HG02678 (cell line): ENCODE measurements around the gene DCTN4.
A peak's percentile ranks its signal among the peaks of the same experiment; 100 is the strongest.
"Not testable (repeated sequence)": the region's sequence is repeated elsewhere in the genome, so short reads cannot be mapped to it uniquely, and the experiment has no call there.

Source experiments
- ATAC-seq: cut with Tn5 transposase; IDR thresholded peaks from one replicate; pipeline ENCODE4 v1.9.1; 2021; ENCODE audit warnings: mild to moderate bottlenecking, moderate library complexity; ENCODE audit not compliant: unreplicated experiment

Gene DCTN4

DNA sequence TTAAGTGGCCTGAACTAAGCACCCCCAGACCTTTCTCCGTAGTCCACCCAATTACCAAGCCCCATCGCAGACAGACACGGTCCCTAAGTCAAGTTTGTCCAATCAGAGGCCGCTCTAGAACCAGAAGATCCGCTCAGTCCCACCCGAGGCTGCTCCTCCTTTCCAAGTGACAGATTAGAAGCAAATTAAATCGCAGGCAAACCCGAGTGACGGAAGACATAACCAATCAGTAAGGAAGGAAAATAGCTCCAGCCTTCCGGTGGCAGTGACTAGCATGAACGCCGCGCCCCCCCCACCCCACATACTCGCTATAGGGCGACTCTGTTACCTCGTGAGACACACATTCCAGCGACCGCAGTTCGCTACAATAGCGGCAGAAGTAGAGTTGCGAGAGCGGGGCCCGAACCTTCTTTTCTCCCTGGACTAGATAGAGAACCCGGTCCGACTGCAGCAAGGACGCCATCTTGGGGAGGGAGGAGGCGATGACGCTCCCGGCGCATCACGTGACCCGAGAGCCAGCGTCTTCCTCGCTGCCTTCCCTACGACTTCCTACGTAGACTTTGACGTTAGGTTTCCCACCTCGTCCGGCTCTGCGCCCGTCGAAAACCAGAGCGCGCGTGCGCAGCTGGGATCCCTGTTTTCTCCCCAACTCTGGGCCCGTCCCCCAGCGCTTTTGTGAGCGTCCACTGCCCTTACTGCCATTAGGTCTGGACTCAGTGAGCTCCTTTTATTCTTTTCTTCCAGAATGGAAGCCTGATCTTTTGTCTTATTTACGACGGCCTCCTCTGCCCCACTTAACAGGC, at the start of gene DCTN4:
DCTN4 (minus strand) TSS at position 487 of the 803 bp plus-strand sequence; CDS start at position 463, 24 bp downstream.
- ATAC-seq: peak; percentile 96

DNA sequence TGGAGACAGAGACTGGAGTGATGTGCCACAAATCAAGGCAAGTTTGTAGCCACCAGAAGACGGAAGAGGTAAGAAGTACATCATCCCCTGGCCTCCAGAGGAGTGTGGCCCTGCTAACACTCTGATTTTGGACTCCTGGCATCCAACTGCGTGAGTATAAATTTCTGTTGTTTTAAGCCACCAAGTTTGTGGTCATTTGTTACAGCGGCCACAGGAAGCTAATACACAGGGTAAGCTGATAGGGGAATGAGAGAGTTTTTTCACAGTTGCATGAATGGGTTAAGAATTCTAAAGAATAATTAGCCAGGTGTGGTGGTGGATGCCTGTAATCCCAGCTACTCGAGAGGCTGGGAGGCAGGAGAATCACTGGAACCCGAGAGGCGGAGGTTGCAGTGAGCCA, 45.6 kb upstream of the DCTN4 start:
- ATAC-seq: no peak

DNA sequence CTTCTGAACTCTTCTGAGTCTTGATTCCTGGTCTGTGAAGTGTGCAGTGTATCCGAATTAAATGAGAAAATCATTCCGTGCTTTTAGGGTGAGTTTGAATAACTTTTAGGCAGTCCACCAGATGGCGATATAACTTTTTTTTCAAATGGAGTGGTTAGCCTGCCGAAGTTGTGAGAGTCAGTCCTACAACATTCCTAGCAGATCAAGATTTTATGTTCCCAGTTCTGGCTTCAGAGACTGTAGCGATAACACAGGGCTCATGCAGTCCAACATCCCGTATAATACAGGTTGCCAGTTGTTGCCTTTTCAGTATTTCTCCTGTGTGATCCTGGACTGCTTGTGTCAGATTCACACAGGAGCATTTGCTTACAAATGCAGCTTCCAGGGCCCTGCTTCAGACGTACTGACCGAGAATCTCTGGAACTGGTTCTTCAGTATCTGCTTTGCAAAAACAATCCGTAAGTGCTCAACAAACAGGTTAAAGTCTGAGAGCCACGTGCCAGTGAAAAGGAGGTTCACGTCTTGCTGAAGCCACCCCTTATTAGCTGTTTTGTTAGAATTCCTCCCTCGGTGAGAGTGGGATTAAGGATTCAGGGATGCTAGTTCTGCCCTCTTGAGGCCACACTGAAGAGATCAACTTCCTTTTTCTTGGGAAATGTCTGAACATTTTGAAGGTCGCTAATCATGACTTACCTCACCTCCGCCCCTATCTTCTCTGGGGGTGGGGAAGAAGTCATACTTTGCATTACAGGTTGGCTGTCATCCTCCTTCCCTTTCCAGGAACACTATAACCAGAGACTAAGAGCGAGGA, 42.5 kb upstream of the DCTN4 start:
- no peak for ATAC-seq

DNA sequence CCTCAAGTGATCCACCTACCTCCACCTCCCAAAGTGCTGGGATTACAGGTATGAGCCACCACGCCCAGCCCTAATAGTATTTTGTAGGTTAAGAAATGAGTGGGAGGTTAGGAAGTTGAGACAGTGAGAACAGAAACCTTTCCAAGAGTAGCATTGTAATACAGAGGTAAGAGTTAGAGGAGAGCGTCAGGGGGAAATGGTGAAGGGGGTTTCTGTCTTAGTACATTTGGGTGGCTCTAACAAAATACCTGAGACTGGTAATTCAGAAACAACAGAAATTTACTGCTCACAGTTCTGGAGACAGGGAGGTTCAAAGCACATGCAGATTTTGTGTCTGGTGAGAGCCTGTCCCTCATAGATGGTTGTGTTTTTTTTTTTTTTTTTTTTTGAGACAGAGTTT, 38.6 kb upstream of the DCTN4 start:
- no peak for ATAC-seq

DNA sequence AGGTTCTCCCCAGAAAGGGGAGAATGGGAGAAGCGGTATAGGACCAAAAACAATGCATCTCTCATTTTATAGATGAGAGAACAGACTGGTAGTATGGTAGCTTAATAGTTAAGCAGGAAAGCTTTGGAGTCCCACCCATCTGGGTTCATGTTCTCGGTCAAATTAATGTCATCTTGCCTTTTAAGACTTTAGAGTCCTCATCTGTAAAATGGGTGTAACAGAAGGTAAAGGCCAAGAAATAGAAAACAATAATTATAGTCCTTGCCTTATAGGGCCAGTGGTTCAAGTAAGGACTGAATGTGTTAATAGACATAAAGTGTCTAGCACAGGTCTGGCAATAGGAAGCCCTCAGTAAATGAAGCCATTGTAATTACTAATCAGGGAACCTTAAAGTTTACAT, 36.1 kb upstream of the DCTN4 start:
- ATAC-seq: no peak

DNA sequence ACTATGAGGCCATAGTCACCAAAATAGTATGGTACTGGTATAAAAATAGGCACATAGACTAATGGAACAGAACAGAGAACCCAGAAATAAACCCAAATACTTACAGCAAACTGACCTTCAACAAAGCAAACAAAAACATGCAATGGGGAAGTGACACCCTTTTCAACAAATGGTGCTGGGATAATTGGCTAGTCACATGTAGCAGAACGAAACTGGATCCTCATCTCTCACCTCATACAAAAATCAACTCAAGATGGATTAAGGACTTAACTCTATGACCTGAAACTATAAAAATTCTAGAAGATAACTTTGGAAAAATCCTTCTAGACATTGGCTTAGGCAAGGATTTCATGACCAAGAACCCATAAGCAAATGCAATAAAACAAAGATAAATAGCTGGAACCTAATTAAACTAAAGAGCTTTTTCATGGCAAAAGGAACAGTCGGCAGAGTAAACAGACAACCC, 34.6 kb upstream of the DCTN4 start:
- ATAC-seq: not testable (repeated sequence)

DNA sequence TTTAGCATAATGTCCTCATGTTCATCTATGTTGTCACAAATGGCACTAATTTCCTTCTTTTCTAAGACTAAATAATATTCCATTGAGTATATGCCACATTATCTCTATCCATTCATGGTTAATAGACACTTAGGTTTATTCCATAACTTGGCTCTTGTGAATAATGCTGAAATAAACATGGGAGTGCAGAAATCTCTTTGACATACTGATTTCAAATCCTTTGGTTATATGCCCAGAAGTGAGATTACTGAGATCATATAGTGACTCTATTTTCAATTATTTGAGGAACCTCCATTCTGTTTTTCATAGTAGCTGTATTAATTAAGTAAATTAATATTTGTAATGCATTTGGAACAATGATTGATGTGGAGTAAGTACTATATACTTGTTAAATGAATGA, 32.7 kb upstream of the DCTN4 start:
- no peak for ATAC-seq

DNA sequence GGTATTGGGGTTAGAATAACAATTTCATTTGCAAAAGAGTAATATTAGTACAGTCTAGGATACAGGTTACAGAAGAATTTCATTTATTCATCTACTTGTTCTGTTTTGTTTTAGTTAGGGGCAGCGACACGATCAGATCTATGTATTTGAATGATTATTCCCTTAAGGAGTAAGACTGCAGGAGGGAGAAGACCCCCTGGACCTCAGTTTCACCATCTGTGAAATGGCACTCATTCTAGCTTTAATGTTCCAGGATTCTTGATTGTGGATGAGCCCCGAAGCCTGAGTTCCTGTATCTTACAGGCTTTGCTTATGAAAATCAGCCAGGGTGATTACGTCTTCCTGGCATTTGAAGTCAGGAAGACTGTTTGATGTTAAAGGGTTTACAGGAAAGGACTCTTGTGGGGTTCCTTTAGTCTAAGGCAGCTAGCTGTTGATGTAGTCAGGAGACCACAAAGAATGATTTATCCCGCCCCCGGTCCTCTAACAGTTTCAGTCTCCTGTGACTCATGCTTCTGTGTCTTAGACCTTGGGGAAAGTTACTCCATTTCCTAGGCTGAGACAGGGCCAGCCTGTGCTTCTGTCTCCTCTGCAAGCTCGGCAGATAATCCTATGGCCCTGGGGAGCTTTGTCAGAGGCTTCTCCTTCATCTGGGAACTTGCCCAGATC, 31.3 kb upstream of the DCTN4 start:
- ATAC-seq: peak; percentile 97

DNA sequence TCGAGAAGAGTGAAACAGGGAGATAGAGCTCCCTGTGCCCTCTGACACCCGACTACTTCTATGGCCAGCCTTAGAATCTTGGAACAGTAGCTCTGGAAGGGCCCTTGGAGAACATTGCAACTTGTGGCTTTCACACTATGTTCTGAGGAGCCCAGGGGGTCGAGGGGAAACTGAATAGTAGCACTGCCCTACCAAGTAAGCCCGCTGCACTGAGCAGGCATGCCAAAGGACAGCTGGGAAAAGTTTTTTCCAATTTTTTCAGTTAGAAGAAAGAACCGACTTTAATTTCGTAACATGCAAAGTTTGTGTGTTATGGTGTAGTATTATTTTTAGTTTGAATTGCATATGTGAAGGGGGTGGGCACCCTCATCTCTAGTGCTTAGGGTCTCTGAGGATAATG, 30.6 kb upstream of the DCTN4 start:
- ATAC-seq: no peak

DNA sequence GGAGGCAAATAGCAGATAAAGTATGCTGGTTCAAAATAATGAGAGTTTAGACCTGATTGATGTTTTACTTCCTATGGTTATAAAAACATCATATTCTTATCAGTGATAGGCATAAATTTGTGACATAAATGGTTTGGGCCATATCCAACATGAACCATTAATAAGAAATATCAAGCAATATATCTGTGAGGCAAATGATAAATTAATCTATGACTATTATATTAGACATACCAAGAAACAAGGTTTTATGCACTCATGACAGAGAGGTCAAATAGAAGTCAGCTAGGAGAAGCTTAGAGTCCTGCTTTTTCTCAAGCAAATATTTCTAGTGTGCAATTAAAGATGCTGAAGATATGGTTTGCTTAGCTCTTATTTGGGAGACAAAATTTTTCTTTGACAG, 30.2 kb upstream of the DCTN4 start:
- no peak for ATAC-seq

DNA sequence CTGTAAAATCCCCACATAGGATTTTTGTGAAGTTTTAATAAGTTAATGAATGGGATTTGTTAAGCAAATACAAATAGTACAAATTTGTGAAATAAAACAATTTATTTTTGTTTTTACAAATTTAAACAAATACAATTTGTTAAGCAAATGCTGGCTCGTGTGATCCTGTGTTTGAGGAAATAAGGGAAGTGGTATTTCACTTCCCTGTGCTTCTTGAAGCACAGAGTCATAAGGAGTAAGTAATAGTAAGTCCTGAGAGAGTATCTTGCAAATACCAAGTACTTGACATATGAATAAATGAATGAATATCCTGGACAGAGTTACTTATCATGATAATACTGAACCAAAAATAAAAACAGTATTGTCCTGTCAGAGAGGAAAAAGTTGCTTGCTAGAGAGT, 28.8 kb upstream of the DCTN4 start:
- no peak for ATAC-seq

DNA sequence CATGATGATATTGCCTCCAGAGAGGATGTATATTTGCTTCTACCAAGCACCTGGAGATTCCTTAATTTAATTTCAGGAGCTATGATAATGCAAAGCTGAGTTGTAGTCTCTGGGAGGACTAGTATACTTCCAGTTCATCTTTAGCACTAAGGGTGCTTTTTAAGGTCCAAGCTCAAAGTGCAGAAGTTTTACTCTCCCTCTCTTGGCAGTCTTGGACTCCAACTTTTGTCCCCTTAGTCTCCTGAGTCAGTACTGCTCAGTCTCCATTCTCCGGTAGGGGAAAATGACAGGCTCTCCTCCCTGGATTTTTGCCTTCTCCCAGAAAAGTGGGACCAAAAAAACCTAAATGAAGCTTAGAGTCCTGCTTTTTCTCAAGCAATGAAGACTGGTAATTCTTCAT, 28.1 kb upstream of the DCTN4 start:
- no peak for ATAC-seq

DNA sequence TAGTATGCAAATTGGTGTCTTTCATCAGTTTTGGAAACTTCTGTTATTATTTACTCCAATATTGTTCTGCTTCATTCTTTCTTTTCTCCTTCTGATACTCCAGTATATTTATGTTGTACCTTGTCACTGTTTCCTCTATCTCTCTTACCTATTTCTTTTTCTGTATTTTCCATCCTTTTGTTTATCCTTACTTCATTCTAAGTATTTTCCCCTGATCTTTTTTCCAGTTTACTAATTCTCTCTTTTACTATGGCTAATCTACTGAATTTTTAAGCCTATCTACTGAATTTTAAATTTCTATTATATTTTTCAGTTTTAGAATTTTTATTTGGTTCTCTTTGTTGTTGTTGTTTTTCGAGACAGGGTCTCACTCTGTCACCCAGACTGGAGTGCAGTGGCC, 27.1 kb upstream of the DCTN4 start:
- ATAC-seq: no peak

DNA sequence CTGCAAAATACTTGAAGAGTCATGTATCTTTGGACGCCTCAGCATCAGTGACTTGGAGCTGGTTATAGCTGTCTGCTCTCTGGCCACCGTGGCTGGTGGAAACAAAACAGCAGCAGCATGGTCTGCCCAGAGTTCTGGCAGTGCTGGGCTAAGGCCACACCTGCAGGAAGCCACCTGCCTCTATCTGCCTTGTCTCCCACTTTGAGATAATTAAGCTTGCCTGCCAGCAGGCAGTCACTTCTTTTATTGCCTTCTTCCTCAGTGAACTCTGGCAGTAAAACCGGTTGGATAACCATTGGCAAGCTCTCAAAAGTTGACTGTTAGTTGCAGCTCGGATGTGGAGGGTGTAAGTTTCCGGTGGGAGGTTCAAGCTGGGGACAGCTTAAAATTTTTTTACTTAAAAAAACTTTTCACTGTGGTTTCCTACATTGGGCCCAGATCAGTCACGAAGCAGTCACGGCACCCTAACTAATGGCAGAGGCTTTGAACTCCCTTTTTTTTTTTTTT, 24.7 kb upstream of the DCTN4 start:
- ATAC-seq: peak; percentile 43

DNA sequence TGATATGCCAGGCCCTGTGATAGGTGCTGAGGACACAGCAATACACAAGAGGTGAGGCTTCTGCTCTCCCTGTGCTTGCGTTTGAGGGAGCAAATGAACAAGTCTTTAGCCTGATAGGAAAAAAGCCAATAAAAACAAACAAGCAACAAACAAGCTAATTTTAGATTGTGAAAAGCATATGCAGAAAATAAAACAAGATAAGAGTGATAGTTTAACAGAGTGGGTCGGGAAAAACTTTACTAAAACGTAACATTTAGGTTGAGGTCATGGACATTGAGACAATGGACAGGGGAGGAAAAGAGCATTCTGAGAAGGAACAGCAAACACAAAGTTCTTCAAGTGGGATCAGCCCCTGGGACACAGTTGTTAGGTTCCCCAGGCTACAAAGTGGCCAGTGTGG, 24.0 kb upstream of the DCTN4 start:
- ATAC-seq: no peak

DNA sequence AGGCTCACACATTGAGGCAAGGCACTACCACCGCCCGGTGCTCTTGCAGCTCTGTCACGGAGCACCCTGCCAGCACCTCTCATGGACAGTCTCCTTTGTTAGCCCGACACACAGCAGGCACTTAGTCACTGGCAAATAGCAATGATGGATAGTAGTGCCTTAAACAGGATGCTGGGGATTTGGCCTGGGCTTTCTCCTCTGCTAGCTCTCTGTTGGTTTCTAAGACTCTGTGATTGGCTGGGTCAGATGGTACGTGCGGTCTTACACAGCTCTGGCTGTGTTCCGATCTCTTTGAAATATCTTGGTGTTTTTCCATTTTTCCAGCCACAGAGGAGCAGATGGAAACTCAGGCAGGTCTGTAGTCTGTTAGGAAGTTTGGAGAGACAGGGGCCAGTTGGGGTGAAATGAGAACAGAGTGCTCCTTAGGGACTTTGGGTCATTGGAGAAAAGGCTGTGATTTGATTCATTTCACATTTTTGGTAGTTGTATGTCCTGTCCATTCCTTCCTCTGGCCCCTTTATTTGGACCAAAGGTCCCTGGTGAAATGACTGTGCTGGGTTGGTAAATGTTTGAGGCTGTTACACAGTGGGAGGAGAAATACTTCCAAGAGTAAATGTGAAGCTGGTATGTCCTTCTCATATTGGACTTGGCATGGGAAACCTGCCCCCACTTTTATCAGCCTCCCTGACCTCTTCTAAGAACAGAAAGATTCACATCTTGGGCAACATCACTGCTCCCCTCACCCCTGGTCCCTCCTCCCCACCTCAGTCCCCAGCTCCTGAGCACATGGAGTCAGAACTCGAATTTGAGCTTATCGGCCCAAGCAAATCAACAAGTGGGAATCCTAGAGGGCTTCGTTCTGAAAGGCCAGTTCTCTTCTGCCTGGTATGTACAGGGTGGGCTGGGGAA, 23.1 kb upstream of the DCTN4 start:
- no peak for ATAC-seq

DNA sequence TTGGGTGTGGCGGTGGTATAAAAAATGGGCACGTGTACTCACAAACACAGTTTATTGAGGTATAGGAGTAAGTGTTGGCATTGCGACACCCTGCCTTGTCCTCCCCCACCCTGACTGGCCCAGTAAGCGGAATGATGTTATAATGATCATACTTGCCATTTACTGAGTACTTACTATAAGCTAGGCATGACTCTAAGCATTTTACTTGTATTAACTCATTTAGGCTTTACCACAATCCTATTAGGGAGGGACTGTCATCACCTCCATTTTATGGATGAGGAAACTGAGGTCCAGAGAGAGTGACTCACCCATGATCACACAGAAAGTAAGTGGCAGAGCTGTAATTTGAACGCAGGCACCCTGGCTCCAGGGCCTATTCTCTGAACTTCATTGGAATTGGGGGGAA, 22.0 kb upstream of the DCTN4 start:
- ATAC-seq: no peak

DNA sequence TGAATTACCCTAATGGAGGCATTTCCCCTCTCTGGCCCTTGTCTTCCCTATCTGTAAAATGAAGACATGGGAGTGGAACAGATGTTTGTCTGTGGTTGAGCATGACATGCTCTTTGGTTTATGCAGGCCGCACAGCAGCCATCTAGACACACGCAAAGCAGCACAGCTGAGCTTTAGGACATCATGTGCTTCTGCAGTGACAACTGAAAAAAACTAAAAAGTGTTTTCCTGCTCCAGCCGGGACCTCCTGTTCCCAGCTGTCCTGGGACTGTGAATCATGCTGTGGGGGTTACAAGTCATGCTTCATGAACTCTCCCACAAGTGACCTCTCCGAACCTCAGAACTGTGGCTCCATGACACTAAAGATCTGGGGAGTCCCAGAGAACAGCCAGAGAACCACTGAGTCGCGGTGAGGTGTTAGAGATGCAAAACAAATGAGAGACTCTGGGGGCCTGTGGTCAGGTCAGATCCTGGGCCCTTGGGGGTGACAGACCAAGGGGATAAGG, 21.4 kb upstream of the DCTN4 start:
- peak; percentile 57 for ATAC-seq

DNA sequence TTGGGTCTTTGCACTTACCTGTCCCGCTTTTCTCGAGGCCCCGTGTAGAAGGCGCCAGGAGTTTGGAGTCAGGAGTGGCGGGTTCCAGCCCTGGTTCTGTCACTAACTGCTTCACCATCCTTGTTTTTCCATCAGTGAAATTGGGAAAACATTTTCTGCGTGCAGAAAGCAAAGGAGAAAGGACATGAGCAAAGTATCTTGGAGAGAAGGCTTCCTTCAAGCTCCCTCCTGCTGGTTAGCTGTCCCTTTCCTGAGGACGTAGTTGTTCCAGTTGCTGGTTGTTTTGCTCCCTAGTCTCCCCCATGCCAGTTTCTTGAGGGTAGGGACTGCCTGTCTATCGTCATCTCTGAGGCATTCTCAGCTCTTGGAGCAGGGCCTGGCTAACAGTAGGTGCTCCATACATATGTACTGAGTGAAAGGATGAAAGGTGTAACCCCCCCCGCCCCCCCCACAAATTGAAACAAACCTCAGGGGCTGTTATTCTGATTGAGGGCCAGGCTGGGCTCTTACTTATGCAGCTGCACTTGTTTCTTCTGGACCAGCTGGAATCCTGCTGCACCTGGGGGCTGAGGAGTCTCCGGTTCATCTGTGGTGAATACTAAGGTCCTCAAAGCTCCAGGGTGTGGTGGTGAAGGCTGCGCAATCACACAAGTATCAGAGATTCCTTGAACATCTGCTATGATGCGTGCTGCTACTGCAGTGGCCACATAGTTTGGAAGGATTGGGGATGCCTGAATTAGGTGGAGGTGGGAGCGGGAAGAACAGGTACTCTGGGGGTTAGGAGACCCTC, 20.8 kb upstream of the DCTN4 start:
- no peak for ATAC-seq
